GM15510 (cell line): Measurements from ENCODE around the gene PPP2R5D.

Source experiments
- POLR2A ChIP-seq: IDR thresholded peaks from 3 replicates; pipeline ENCODE4 v1.6.1; 2011; ENCODE audit warnings: borderline replicate concordance; ENCODE audit not compliant: insufficient read length; ENCODE audit errors: extremely low read depth

Gene PPP2R5D

GRCh38 chr6:43052225-43052841 is 68.0 kb downstream of the PPP2R5D start:
- TF ChIP-seq POLR2A: no peak

DNA sequence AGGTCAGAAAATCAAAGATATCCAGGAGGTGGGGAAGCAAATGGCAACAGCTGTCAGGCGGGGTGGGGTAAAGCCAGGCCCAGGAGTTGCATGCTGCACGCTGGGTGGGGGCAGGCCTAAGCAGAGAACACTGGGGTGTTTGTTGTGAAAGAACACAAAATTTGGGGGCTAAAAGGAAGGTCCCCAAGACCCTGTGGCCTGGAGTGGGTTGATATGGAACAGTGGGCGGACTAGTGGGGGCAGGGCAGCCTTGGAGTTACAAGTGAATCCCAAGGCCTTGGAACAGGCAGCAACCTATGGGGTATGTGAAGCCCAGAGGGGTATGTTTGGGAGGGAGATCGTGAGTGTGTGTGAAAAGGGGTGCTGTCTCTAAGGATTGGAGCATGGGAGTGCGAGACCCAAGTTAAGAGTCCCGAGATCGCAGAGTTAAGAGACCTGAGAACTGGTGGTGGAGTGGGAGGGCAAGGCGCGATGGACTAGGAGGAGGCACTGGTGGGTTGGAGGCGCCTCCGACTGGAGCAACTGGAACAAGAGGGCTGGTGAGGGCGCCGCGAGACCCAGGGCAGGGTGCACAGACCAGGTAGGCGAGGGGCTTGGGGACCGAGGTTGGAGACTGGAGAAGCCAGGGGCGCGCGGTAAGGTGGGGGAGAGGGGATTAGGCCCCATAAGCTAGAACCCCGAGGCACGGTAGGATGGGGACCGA is 68.6 kb downstream of the PPP2R5D start:
- no peak for TF ChIP-seq POLR2A

GRCh38 chr6:43053545-43054205 is 69.3 kb downstream of the PPP2R5D start, which contains the start of gene CUL7:
TSS of gene CUL7 (minus strand) at chr6:43053851. CDS start at chr6:43052788, 1,063 bp downstream.
- peak; percentile 92 for TF ChIP-seq POLR2A

- no peak for TF ChIP-seq POLR2A
Measured at GRCh38 chr6:43054206-43054943, 70.0 kb downstream of the PPP2R5D start.

- TF ChIP-seq POLR2A: no peak
Measured at GRCh38 chr6:43055966-43056365, 71.6 kb downstream of the PPP2R5D start.

DNA sequence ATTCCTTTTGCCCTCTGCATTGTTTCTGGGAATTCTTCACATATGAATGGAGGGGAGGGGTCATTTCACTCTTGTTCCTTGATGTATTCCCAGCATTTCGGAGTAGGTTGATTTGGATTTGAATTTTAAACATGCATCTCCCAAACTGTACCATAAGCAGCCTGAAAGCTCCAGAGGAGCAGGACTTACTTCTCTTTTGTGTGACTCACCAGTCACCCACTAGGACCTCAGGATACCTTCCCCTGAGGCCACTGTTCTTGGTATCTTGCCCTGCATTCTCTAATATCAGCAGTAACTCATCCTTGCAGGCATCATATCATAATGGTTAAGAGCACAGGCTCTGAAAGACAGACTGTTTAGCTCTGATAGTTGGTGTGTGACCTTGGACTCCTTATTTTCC is 74.2 kb downstream of the PPP2R5D start:
- no peak for TF ChIP-seq POLR2A

GRCh38 chr6:43059168-43060033 is 75.0 kb downstream of the PPP2R5D start, which contains the start of the genes KLC4 and MRPL2:
TSS of gene KLC4 (plus strand) at chr6:43059631. CDS start at chr6:43061336, 1,705 bp downstream.
TSS of gene MRPL2 (minus strand) at chr6:43059434. CDS start at chr6:43059381, 53 bp downstream.
- peak; percentile 91 for TF ChIP-seq POLR2A

DNA sequence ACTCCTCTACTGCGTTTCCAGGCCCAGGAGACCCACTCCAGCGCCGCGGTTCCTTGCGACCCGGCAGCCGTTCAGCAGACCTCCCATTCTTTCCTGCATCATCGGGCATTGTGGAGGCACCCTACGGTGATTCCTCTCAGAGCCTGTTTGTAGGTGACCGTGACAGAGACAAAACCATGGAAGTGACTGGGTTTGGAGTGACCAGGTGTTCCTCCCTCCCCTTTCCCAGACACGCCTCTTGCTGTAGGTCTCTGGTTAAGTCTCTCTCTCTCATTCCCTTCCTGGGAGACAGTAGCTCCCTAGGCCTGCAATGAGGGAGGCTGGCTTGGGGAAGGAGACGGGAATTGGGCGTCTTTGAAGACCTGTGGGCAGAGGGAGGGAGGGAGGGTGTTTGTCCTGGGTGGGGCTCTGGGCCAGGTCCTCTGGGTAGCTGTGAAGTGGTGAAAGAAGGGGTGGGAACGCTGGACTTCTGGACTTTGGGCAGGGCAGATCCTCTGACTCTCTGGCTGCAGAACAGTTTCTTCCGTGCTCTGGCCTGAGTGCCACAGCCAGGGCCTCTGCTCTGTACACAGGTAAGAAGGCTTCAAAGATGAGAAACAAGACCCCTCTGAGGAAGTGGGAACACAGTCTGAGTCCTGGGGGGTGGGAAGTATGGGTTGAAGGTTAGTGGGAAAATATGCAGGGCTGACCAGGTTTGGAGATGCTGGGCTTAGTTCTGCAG is 75.8 kb downstream of the PPP2R5D start:
- no peak for TF ChIP-seq POLR2A

DNA sequence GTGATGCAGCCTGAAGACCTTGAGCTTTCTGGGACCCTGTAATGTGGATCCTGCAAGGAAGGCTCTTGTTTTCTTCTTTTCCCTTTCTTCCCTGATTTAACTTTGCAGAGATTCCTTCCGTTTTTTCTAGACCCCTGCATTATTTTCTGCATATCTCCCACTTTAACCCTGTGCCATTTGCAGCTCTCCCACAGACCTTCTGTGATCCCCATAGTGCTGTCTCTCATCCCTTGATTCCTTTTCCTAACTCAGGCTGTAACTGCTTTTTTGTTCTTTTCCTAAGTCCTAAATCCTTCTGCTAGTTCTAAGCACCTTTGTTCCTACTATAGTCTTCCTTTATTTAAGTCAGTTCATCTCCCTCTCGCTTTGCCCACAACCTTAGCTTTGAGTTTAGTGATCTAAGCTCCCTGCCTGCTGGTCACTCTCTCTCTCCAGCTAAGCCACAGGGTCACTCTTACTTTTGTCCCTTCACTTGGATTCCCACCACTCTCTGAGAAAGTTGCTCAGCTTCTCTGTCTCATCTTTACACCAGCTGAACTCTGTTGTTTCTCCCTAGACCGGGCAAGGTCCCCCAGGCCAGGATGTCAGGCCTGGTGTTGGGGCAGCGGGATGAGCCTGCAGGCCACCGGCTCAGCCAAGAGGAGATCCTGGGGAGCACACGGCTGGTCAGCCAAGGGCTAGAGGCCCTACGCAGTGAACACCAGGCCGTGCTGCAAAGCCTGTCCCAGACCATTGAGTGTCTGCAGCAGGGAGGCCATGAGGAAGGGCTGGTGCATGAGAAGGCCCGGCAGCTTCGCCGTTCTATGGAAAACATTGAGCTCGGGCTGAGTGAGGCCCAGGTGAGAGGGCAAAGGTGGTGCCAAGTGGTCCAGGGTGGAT is 76.6 kb downstream of the PPP2R5D start:
- TF ChIP-seq POLR2A: no peak

DNA sequence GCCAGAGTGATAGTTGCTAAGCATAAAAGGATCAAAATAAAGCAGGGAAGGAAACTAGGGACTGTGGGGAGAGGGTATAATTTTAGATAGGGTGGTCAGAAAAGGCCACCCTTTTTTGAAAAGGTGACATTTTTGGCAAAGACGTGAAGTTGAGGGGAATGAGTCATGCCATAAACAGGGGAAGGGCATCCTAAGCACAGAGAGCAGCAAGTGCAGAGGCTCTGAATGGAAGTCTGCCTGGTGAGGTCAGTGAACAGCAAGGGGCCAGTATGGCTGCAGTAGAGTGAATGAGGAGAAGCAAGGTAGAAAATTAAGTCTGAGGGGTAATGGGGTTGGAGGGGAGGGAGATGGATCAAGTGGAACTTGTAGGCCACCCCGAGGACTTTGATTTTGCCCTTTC is 77.5 kb downstream of the PPP2R5D start:
- no peak for TF ChIP-seq POLR2A
